Panc1 (cell line): Measurements from ENCODE around the gene ITGBL1. TPM values are rescaled to one million over a fixed set of nuclear protein-coding genes. Genes with fewer than 3 reads are reported as not detected.

Experiments
- ATAC-seq: fragments of 200-7000 bp; cut with Tn5 transposase; 2 replicates; pipeline ENCODE4 v1.9.1; 2020; ENCODE audit warnings: mild to moderate bottlenecking, moderate library complexity
- BruUV-seq: library from RNA; stranded (reverse); fragments of 400-500 nt; replicated peaks from 2 replicates; lab custom pipeline; 2021; lab: Mats Ljungman, UMichigan
- CTCF ChIA-PET: fragments of 300-600 bp; sonication (Branson Sonifier 250); formaldehyde crosslinking; loops from one replicate; lab custom pipeline; 2022; ENCODE audit warnings: antibody characterized with exemption; lab: Charles Lee
- POLR2A ChIA-PET: fragments of 300-600 bp; sonication (Branson Sonifier 250); formaldehyde crosslinking; loops from one replicate; lab custom pipeline; 2022; ENCODE audit warnings: antibody characterized with exemption; lab: Charles Lee
- DNase-seq: peaks from one replicate; pipeline ENCODE4 v3.0.0-alpha.2; 2010; ENCODE audit warnings: low read depth, low spot score
- H3K27ac ChIP-seq: 2 replicates; pipeline ENCODE4 v1.5.1; 2011; ENCODE audit warnings: mild to moderate bottlenecking, low read length, inconsistent platforms
- H3K27me3 ChIP-seq: fragments of 200-500 bp; sonication (Bioruptor generic); 2 replicates; pipeline ENCODE4 v1.6.0; 2014; ENCODE audit warnings: low read length, inconsistent platforms; ENCODE audit not compliant: control insufficient read depth, insufficient read depth
- H3K36me3 ChIP-seq: fragments of 200-500 bp; sonication (Bioruptor generic); 2 replicates; pipeline ENCODE4 v1.5.1; 2014; ENCODE audit warnings: inconsistent platforms, mild to moderate bottlenecking, low read length, moderate library complexity; ENCODE audit not compliant: control insufficient read depth, insufficient read depth
- H3K4me1 ChIP-seq: 2 replicates; pipeline ENCODE4 v1.5.1; 2011; ENCODE audit warnings: inconsistent platforms, mild to moderate bottlenecking, low read length, moderate library complexity; ENCODE audit not compliant: control insufficient read depth, insufficient read depth
- H3K4me3 ChIP-seq, 2 experiments: 2 replicates each; pipeline ENCODE4 v1.5.1; 2011 to 2012; ENCODE audit warnings: low read depth in 2 of 2, low read length in 2 of 2, mild to moderate bottlenecking in 2 of 2, inconsistent platforms in 1 of 2, moderate library complexity in 1 of 2
- H3K9me3 ChIP-seq: fragments of 200-500 bp; sonication (Bioruptor generic); 2 replicates; pipeline ENCODE4 v1.5.1; 2014; ENCODE audit warnings: low read depth, mild to moderate bottlenecking, inconsistent platforms, low read length, moderate library complexity; ENCODE audit not compliant: control insufficient read depth, insufficient read depth
- POLR2AphosphoS5 ChIP-seq: IDR thresholded peaks from 2 replicates; pipeline ENCODE4 v1.6.1; 2012; ENCODE audit warnings: mild to moderate bottlenecking, low read depth, low read length, moderate library complexity
- SIN3A ChIP-seq: IDR thresholded peaks from 2 replicates; pipeline ENCODE4 v1.6.1; 2012; ENCODE audit warnings: low read depth, mild to moderate bottlenecking, low read length, moderate library complexity, borderline replicate concordance; ENCODE audit not compliant: insufficient read depth
- TCF7L2 ChIP-seq: IDR thresholded peaks from 2 replicates; pipeline ENCODE4 v1.6.1; 2011; ENCODE audit warnings: mild to moderate bottlenecking, low read depth, low read length, inconsistent platforms
- in situ Hi-C: cut with HindIII; loops from 2 replicates; pipeline ENCODE4 v1.10.0; 2016; ENCODE audit warnings: low sequenced_read_pairs, low pct_unique_long_range_greater_than_20kb
- intact Hi-C: fragments of 100-400 bp; cut with micrococcal nuclease; formaldehyde crosslinking; loops from one replicate; pipeline ENCODE4 v1.10.0; 2022; ENCODE audit not compliant: unreplicated experiment
- total RNA-seq: library from RNA; stranded (reverse); gene quantifications from one replicate; pipeline ENCODE4 v1.2.1, GENCODE V29; 2021; ENCODE audit not compliant: unreplicated experiment
- TF ChIP-seq, protein P1 (sequence below): fragments of 450-650 bp; IDR thresholded peaks from 2 replicates; pipeline ENCODE4 v1.5.1; 2017; ENCODE audit warnings: mild to moderate bottlenecking
- TF ChIP-seq, protein P2 (sequence below), 2 experiments: IDR thresholded peaks; 2 replicates each; pipeline ENCODE4 v1.6.1; 2011 to 2012; ENCODE audit warnings: low read depth in 2 of 2, control low read depth in 1 of 2, low read length in 1 of 2, mild to moderate bottlenecking in 1 of 2, moderate library complexity in 1 of 2; ENCODE audit not compliant: insufficient read depth in 1 of 2

ITGBL1 gene
- total RNA-seq, 1 experiment from 2014 or later = 14.3 TPM

DNA sequence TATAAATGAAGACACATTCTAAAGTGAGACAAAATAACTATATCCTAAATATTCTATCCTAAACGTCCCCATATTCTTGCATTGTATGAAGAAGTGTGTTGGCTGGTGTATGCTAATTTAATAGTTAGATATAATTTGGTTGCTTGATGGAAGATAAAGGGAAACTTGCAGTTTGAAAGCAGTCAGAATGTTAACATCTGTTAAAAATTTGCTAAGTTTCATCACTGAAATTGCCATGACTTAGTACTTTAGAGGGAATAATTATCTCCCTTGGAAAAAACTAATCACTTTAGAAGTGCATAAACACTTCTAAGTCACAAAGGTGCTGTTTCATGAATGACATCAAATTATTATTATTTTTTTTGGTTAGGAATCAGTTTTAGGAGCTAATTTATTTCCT, 61.6 kb downstream of the ITGBL1 start:
- in situ Hi-C loops = no loop called here
- ATAC-seq (no peak), DNase-seq (no peak)
- no peaks in the 10 kb centered on the region for H3K27me3 ChIP-seq
- H3K36me3 ChIP-seq = no peaks in the 10 kb centered on the region; the same call in 1 of the 2 replicates
- H3K27ac ChIP-seq = no peak overlapping the region
- no peaks in the 10 kb centered on the region for H3K9me3 ChIP-seq
- H3K4me3 ChIP-seq = no peak overlapping the region
- BruUV-seq = no TSS peak
- ChIA-PET POLR2A (no interaction called here), CTCF (interaction anchor here (0.8 kb wide), 1 partner anchor 243 kb away, joined by 4 read pairs; no protein-coding TSS in a partner anchor)
- intact Hi-C loops = loop anchor here (1.0 kb wide), 1 partner anchor 243 kb away; no protein-coding TSS in a partner anchor
- H3K4me1 ChIP-seq = no peaks in the 10 kb centered on the region; the same call in 1 of the 2 replicates
- TF ChIP-seq, protein P1, sequence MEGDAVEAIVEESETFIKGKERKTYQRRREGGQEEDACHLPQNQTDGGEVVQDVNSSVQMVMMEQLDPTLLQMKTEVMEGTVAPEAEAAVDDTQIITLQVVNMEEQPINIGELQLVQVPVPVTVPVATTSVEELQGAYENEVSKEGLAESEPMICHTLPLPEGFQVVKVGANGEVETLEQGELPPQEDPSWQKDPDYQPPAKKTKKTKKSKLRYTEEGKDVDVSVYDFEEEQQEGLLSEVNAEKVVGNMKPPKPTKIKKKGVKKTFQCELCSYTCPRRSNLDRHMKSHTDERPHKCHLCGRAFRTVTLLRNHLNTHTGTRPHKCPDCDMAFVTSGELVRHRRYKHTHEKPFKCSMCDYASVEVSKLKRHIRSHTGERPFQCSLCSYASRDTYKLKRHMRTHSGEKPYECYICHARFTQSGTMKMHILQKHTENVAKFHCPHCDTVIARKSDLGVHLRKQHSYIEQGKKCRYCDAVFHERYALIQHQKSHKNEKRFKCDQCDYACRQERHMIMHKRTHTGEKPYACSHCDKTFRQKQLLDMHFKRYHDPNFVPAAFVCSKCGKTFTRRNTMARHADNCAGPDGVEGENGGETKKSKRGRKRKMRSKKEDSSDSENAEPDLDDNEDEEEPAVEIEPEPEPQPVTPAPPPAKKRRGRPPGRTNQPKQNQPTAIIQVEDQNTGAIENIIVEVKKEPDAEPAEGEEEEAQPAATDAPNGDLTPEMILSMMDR = no peak
- no peak for TF ChIP-seq SIN3A
- TF ChIP-seq, protein P2, sequence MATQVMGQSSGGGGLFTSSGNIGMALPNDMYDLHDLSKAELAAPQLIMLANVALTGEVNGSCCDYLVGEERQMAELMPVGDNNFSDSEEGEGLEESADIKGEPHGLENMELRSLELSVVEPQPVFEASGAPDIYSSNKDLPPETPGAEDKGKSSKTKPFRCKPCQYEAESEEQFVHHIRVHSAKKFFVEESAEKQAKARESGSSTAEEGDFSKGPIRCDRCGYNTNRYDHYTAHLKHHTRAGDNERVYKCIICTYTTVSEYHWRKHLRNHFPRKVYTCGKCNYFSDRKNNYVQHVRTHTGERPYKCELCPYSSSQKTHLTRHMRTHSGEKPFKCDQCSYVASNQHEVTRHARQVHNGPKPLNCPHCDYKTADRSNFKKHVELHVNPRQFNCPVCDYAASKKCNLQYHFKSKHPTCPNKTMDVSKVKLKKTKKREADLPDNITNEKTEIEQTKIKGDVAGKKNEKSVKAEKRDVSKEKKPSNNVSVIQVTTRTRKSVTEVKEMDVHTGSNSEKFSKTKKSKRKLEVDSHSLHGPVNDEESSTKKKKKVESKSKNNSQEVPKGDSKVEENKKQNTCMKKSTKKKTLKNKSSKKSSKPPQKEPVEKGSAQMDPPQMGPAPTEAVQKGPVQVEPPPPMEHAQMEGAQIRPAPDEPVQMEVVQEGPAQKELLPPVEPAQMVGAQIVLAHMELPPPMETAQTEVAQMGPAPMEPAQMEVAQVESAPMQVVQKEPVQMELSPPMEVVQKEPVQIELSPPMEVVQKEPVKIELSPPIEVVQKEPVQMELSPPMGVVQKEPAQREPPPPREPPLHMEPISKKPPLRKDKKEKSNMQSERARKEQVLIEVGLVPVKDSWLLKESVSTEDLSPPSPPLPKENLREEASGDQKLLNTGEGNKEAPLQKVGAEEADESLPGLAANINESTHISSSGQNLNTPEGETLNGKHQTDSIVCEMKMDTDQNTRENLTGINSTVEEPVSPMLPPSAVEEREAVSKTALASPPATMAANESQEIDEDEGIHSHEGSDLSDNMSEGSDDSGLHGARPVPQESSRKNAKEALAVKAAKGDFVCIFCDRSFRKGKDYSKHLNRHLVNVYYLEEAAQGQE (IDR thresholded peaks at IDR 0.05; ENCODE audit: insufficient read depth in 1 of 2, low read depth in 2 of 2, low read length in 1 of 2) = no peak
- TF ChIP-seq POLR2AphosphoS5 = no peak
- no peak for TF ChIP-seq TCF7L2

DNA sequence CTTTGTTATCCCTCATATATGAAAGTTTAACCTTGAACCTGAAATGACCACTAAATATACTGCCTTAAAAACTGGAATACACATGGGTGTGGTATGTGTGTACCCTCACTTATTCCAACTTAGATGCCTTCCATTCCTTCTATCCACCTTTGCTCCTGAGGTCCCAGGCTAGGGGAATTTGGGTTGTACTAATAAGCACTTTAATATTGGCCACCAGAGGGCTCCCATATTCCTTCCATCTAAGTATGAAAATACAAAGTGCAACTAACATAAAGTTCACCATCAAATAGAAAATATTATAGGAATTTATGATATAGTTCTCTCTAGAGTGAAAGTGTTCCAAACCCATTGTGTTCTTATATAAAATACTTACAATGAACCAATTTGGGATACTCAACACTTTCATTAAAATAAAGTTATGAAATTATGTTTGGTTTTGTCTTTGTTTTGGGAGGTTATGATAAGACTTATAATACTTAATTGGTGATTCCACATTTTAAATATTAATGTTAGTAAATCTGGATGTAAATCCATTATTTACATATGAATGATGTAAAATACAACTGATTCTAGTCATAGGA, 62.3 kb downstream of the ITGBL1 start:
- in situ Hi-C loops = no loop called here
- intact Hi-C loops = loop anchor here (1.0 kb wide), 1 partner anchor 243 kb away; no protein-coding TSS in a partner anchor

More for the DNA sequence above, 62.3 kb downstream of the ITGBL1 start:
- no peak for TF ChIP-seq SIN3A
- TF ChIP-seq POLR2AphosphoS5 = no peak
- TF ChIP-seq, protein P1 = peak; percentile 58; the same call in 1 of the 2 replicates
- no peak for TF ChIP-seq TCF7L2
- TF ChIP-seq, protein P2 (IDR thresholded peaks at IDR 0.05; ENCODE audit: insufficient read depth in 1 of 2, low read depth in 2 of 2, low read length in 1 of 2) = no peak
- ATAC-seq (peak; percentile 72), DNase-seq (no peak)
- CTCF ChIA-PET = interaction anchor here (0.8 kb wide), 1 partner anchor 243 kb away, joined by 4 read pairs; no protein-coding TSS in a partner anchor
- H3K27me3 ChIP-seq = no peaks in the 10 kb centered on the region
- no peak overlapping the region for H3K4me3 ChIP-seq
- no peaks in the 10 kb centered on the region for H3K9me3 ChIP-seq
- H3K36me3 ChIP-seq = no peaks in the 10 kb centered on the region; the same call in 1 of the 2 replicates
- no TSS peak for BruUV-seq
- H3K4me1 ChIP-seq = no peaks in the 10 kb centered on the region; the same call in 1 of the 2 replicates
- H3K27ac ChIP-seq = no peak overlapping the region
- POLR2A ChIA-PET = no interaction called here
